GM19463 (cell line): ENCODE results near the gene RHOH.
A peak's percentile ranks its signal among the peaks of the same experiment; 100 is the strongest.
"Not testable (repeated sequence)": the region's sequence is repeated elsewhere in the genome, so short reads cannot be mapped to it uniquely, and the experiment has no call there.

Experiments
- ATAC-seq: cut with Tn5 transposase; IDR thresholded peaks from one replicate; pipeline ENCODE4 v1.9.1; 2021; ENCODE audit warnings: mild to moderate bottlenecking, moderate library complexity; ENCODE audit not compliant: unreplicated experiment

RHOH gene

DNA sequence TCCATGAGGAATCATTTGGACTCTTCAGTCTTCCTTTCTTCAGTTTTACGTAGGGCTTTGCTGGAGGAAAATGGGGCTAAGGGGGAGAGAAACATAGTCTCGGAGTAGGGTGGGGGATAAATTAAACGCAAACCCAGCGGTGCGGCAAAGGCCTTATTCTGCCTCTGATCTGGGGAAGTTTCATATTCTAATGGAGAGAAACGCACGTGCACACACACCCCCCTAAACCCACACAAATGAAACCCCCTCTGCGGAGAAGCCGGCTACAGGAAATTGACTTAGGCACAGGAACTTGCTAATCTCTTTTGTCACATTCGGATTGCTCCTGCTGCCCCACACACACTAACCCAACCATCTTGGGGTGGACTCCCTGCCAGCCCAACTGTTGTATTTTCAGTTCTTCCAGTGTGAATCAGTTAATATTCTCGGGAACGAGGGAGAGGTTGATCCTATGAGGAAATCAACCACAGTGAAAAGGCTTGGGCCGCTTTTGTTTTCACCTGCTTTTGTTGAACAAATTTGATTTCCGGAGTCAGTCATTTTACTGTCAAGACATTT lies at the start of gene RHOH:
Gene RHOH, plus strand, starts transcription at position 308 of the 558 bp plus-strand sequence. CDS start 46,356 bp downstream, outside the sequence.
- no peak for ATAC-seq

DNA sequence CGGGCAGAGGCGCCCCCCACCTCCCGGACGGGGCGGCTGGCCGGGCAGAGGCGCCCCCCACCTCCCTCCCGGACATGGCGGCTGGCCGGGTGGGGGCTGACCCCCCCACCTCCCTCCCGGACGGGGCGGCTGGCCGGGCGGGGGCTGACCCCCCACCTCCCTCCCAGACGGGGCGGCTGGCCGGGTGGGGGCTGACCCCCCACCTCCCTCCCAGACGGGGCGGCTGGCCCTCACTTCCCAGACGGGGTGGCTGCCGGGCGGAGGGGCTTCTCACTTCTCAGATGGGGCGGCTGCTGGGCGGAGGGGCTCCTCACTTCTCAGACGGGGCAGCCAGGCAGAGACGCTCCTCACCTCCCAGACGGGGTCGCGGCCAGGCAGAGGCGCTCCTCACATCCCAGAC lies 49.3 kb upstream of the RHOH start:
- ATAC-seq: not testable (repeated sequence)

- ATAC-seq: no peak
Observed at GRCh38 chr4:40149960-40150385, 46.9 kb upstream of the RHOH start.

- no peak for ATAC-seq
Observed at GRCh38 chr4:40150932-40151331, 45.9 kb upstream of the RHOH start.

GRCh38 chr4:40152637-40153036 lies 44.2 kb upstream of the RHOH start:
- no peak for ATAC-seq

DNA sequence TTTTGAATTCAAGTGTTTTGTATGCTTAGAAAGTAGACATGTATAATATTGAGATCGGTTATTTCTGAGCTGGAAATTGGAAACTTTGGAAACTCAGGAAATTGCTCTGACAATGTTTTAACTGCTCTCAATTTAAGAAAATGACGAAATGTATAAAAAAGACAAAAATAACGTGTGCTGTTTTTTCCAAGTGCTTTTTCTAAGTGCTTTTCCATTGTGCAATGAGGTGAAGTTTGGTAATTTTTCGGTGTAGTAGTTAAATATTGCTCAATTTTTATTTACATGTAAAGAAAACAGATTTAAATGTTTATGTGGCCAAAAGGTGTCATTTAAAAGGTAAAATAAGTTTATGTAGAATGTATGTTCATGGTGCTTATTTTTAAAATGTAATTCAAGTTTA lies 39.4 kb upstream of the RHOH start:
- ATAC-seq: no peak

GRCh38 chr4:40160258-40160657 lies 36.6 kb upstream of the RHOH start:
- no peak for ATAC-seq

DNA sequence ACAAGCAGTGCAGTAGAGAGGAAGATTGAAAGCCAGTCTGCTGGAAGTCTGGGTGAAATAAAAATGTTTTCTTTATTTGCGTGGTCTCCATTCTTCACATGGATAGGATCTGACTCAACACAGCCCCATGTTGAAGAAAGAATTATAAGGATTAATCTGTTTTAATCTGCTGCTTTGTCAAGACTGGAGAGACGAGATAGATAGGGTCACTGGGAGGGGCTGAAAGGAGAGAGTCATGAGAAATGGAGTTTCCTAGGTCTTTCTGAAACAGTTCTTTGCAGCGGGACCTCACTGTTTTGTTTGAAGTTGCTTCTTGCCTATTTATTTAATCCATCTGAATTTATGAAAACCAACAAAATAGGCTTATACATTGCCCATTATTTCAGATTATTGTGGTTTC lies 32.4 kb upstream of the RHOH start:
- ATAC-seq: no peak

DNA sequence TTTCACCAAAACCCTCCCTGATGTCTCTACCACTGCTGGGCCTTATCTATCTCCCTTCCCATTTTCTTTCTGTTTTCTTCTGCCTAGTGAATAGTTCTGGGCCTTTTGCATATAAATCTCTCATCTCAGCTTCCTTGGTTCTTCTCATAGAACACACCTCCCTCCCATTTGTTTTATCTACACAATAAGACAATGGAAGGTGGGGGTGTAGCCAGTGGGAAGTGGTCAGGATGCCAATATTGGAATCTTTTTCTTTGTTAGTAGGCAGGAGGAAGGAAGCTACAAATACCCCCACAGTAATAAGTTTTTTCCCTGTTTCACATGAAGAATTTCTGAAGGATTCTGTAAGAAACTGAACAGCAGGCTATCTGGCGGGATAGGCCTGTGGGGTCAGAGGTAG lies 30.9 kb upstream of the RHOH start:
- ATAC-seq: no peak

DNA sequence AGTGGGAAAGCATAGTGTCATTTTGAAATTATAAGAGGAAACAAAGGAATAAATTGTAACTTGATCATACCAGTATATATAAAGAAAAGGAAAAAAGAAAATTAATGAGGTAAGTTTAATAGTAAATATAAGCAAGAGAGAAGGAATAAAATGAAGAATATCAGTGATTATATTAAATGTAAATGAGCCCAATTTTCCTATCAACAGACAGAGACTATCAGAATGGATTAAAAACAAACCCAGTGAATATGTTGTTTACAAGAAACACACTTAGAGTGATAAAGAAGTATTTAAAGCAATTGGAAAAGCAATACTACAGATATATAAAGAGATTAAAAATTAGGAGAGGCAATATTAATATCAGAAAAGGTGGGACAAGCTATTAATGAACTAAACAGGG lies 28.8 kb upstream of the RHOH start:
- no peak for ATAC-seq

GRCh38 chr4:40170588-40170987 lies 26.2 kb upstream of the RHOH start:
- peak; percentile 72 for ATAC-seq

GRCh38 chr4:40173470-40173875 lies 23.4 kb upstream of the RHOH start:
- ATAC-seq: peak; percentile 53

DNA sequence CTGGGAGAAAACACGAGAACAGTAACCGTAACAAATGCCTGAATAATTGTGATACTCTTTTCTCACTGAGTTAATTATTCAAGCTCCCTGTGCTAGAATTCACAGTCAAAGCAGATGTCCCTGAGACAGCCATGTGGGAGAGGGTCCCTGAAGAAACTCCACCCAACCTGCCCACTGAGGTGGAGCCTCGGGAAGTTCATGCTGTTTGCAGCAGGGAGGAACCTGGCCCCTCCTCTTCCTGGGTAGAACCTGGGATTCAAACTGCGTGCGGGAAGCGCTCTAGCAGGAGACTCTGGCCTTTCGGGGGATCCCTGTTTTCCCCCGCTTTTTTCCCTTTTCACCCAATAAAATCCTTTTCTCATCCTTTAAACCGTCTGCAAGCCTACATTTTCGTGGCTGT lies 20.2 kb upstream of the RHOH start:
- ATAC-seq: no peak

GRCh38 chr4:40177591-40177990 lies 19.2 kb upstream of the RHOH start:
- no peak for ATAC-seq

DNA sequence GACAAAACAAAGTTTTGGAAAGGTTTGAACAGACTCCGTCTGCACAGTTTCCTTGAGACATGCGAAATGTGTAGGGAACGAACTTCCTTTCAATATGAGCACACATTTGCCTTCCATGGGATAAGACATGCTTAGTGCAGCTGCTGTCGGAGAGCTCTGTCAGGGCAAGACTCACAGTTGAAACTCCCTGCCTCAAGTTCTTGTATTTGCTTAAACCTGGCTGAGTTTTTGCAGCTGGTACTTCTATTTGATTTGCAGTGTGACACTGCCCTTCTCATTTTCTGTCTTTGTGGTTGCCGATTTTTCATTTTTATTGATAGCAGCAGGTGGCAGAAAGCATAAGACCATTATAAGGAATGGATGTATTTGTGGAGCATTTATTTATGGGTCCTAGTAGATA lies 18.2 kb upstream of the RHOH start:
- ATAC-seq: no peak

DNA sequence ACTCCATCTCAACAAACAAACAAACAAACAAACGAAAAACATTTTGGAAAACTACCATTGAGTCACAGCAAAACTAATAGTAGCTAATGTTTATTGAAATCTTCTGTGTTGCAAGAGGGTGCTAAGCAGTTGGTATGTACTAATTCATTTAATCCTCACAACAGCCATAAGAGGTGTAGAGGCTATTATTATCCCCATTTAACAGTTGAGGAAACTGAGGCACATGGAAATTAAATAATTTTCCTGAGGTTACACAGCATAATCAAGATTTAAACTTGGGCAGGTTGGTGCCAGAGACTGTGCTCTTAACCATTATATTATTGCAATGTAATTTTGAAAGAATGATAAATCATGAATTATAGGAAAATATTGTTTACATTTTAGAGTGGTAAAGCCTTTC lies 17.5 kb upstream of the RHOH start:
- ATAC-seq: no peak

DNA sequence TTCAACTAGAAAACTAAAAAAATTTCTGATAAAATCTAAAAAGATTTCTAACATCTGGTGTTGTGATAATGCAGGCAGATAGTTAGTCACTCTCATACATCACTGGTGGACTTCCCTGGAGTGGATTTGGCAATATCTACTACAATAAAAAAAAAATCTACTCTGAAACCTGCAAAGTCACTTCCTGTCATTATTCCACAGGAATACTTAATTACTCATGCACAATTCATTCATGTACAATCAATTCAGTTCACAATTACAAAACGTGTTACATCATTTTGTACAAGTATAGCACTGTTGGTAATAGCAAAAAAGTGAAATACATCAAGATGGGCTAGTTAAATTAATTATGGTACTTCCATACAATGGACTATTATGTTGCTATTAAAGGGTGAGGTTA lies 16.5 kb upstream of the RHOH start:
- no peak for ATAC-seq

DNA sequence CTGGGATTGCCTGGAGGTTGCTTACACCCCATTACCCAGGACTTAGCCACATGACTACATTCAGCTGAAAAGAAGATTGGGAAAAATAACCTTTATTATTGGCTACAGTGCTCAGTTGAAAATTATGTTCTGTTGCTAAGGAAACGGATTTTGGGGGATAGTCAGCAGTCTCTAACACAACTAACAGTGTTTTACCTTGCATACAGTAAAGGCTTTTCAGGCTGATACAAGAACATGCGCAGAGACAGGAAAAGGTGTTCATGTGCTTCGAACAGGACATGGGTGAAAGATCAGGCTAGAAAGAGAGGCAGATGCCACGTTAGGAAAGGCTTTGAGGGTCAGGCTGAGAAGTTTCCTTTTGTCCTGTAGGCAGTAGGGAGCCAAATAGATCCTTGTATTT lies 14.8 kb upstream of the RHOH start:
- ATAC-seq: no peak

DNA sequence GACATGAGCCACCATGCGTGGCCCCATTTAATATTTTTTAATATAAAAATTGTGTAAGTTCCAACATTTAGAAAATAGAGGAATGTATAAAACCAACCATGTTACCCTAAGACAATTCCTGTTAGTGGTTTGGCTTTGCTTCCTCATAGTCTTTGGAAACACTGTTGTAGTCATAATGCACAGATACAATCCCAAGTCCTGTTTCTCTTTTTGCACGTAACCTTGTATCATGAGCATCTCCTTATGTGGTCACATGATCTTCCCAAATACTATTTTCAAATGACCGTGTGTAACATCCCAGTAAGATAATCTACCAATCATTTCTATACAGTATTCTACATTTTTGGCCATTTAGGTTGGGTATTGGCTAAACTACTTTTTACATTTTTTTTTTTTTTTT lies 13.9 kb upstream of the RHOH start:
- ATAC-seq: no peak

- peak; percentile 42 for ATAC-seq
Observed at GRCh38 chr4:40183615-40184411, 13.0 kb upstream of the RHOH start.

GRCh38 chr4:40185830-40186664 lies 10.8 kb upstream of the RHOH start:
- peak; percentile 48 for ATAC-seq

- no peak for ATAC-seq
Observed at GRCh38 chr4:40186665-40187014, 10.2 kb upstream of the RHOH start.
